ENCODE measurements around the gene S100A2.
"Not testable (repeated sequence)": the region's sequence is repeated elsewhere in the genome, so short reads cannot be mapped to it uniquely, and the experiment has no call there.

- not testable (repeated sequence) for TF ChIP-seq CTCF (conservative IDR thresholded peaks at IDR 0.05); EZH2 (IDR thresholded peaks at IDR 0.05; ENCODE audit: low read depth)
These were observed 3.6 kb downstream of the S100A2 start for GRCh38 chr1:153562021-153562420.

Measured in PC-9 (cell line).